Keratinocyte (primary cell): ENCODE measurements around the gene SBNO2.

Source experiments
- CTCF ChIP-seq, 3 experiments: IDR thresholded peaks in 1 of 3; conservative IDR thresholded peaks in 1 of 3; optimal IDR thresholded peaks in 1 of 3; 2 replicates in 2 of 3; 3 replicates in 1 of 3; pipeline versions ENCODE3 to v1.5.1; 2011; ENCODE audit warnings: low read length in 3 of 3, mild to moderate bottlenecking in 3 of 3, moderate library complexity in 2 of 3, control low read depth in 1 of 3, inconsistent platforms in 1 of 3; ENCODE audit not compliant: insufficient read depth in 2 of 3; ENCODE audit errors: extremely low read depth in 1 of 3
- EZH2 ChIP-seq: IDR thresholded peaks from one replicate; pipeline ENCODE4 v1.6.1; 2012; ENCODE audit warnings: inconsistent platforms, mild to moderate bottlenecking, low read length, moderate library complexity

- no peak for TF ChIP-seq EZH2
- TF ChIP-seq CTCF (optimal IDR thresholded peaks at IDR 0.05 in 1 of 3, IDR thresholded peaks at IDR 0.05 in 1 of 3, conservative IDR thresholded peaks at IDR 0.05 in 1 of 3; ENCODE audit: extremely low read depth in 1 of 3, insufficient read depth in 2 of 3, low read length in 3 of 3) = no peak
These were observed 105.8 kb downstream of the SBNO2 start for GRCh38 chr19:1068009-1069001.
